ENCODE measurements around the gene GLYATL3.

GLYATL3 gene

DNA sequence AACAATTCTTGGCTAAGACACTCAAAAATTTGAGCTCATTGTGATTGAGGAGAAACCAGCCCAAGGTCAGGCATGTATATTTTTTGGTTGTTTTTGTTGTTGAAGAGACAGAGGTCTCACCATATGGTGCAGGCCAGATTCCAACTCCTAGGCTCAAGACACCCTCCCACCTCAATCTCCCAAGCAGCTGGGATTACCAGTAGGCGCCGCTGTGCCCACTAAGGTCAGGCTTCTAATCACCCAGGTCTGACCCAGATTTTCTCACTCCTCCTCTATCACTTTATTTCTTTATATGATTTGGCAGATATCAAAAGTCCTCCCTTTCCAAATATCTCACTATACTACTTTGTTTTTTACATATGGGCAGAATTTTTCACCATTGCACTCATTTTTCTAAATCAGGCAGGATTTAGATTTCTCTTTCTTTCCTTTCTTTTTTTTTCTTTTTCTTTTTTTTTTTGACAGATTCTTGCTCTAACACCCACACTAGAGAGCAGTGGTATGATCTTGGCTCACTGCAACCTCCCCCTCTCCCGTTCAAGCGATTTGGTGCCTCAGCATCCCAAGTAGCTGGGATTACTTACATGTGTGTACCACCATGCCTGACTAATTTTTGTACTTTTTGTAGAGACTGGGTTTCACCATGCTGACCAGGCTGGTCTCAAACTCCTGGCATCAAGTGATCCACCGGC is 49.0 kb downstream of the GLYATL3 start:
- DNase-seq (ENCODE audit: low read depth): no peak

DNA sequence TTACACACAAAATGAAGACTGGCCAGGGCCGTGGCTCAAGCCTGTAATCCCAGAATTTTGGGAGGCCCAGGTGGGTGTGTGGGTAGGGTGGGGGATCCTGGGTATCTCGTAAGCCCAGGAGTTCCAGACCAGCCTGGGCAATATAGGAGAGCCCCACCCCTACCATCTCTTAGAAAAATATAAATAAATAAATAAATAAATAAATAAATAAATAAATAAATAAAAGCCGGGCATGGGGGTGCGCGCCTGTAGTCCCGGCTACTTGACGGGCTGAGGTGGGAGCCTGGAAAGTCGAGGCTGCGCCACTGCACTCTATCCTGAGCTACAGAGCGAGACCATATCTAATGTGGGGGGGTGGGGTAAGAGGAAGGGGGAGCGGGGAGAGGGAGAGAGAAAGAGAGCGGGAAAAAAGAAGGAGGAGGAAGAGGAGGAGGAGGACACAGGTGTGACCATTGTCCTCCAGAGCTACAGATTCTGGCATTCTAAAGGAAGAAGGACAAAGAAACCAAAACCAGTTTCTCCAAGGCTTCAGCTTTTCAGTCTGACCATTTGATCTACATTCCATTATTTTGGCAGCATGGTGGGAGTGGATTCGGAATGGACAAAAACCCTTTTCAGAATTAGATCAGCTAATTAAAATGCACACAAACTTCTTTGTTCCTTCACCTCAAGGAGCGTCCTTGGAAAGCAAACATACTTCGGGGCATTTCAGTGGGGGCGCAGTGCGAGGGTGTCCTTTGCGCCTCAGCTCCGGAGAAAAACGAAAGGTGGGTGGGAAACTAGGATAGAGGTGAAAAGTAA is 50.2 kb downstream of the GLYATL3 start:
- no peak for DNase-seq (ENCODE audit: low read depth)

DNA sequence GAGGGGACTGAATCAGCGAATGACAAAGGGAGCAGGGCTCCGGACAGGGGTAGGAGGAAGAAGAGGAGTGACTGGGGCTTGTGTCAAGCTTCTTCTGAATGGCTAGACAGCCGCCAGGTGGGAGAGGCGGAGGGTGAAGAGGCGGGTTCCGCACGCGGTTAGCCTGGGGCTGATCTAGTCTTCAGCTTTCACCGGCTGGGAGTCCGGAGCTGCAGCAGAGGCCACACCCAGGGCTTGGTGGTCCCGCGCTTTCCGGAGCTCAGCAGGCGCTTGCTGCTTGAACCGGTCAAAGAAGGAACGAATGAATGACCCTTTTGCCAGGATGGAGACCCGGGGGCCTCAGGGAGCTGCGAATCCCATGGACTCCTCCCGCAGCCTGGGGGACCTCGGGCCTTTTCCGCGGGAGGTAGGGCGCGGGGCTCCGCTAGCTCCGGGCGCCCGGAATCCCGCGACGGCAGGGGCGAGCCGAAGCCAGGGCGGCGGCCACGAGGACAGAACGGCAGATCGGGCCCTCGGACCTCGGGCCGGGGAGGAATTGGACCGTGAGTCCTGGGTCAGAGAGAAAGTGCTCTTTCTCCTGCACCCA is 50.9 kb downstream of the GLYATL3 start, which contains the start of gene C6orf141:
C6orf141 (plus strand) TSS at position 177 of the 586 bp plus-strand sequence; CDS start at position 302, 125 bp downstream.
- no peak for DNase-seq (ENCODE audit: low read depth)

DNA sequence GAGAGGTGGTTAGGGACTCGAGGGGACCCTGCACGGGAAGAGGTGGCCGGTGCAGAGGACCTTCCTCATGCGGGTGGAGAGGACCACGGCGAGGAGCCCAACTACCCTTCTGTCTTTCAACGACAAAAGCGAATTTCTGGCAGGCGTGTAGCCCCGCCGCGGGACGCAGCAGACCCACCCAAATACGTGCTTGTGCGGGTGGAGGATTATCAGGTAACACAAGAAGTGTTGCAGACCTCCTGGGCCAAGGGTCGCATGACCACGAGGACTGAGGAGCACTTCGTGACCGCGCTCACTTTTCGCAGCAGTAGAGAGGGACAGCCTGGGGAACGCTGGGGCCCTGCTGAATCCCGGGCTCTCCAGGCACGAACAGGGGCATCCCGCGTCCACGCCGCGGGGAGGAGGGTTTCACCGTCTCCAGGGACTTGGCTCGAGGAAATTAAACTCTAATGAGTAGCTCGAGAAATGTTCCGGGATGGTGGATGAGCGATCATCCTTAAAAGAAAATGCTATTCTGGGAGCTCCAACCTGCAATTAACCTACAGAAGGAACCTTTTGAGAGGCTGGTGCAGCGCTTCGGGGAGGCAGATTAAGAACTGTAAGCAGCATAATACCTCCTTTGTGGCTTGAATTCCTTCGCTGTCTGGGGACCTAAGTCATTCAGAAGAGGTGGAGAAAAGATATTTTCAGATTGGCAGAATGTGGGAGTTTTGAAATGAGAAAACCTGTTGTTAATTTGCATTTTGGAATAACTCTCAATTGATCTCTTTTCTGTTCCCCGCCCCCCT is 51.5 kb downstream of the GLYATL3 start:
- DNase-seq (ENCODE audit: low read depth): no peak

DNA sequence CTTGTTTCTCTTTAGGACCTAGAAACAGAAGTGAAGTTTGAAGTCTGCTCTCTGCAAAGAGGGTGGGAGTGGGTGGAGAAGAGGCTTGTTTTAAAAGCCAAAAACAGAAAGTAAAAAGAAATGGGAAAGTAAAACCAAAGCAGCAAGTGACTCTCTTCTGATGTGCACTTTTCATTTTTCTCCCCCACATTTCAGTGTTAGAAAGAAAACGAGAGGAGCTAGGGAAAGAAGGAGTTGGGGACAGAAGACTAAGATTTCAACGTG is 52.1 kb downstream of the GLYATL3 start:
- DNase-seq (ENCODE audit: low read depth): no peak

DNA sequence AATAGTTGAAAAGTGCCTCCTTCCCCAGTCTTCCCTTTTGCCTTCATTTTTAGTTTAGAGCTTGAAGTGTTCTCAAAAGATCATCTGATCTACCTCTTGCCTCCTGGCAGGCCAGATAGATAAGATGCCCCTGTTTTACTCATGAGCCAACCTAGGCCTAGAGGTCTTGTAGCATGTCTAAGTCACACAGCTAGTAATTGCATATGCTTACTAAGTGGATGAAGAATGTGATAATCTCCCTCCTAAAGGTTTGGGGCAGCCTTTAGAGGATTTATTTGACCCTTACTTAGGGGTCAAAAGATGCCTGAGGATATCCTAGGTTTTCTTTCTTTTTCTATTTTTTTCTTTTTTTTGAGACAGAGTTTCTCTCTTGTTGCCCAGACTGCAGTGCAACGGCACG is 52.9 kb downstream of the GLYATL3 start:
- no peak for DNase-seq (ENCODE audit: low read depth)

DNA sequence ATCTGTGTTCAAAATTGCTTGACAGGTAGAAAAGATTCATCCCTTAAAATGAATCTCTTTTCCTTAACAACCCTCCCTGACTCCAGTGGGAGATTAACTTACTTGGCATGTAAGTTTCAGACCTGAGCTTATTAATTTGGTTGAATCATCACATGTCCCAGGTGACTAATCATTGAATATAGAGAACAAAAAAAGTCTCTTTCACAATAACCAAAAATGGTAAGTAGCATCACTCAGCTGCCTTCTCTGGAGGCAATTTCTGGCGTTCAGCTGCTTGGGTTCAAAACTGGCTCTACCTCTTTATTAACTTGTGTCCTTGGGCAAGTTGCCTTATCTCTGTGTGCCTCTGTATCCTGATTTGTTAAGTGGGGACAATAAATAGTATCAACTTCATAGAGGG is 53.7 kb downstream of the GLYATL3 start:
- DNase-seq (ENCODE audit: low read depth): no peak

DNA sequence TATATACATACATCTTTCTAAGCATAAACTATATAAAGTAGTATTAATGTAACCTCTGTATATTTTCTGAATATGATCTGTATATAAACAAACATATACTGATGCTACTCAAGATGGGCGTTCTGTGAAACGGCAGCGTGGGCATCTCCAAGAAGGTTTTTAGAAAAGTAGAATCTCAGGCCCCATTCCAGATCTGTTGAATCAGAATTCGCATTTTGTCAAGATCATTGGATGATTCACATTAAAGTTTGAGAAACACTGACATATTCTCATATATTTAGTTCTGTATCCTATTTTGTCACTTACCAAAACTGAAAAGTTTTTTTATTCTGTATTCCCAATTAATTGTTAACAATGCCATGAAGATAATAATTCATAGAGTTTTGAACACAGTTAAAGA is 56.2 kb downstream of the GLYATL3 start:
- no peak for DNase-seq (ENCODE audit: low read depth)

DNA sequence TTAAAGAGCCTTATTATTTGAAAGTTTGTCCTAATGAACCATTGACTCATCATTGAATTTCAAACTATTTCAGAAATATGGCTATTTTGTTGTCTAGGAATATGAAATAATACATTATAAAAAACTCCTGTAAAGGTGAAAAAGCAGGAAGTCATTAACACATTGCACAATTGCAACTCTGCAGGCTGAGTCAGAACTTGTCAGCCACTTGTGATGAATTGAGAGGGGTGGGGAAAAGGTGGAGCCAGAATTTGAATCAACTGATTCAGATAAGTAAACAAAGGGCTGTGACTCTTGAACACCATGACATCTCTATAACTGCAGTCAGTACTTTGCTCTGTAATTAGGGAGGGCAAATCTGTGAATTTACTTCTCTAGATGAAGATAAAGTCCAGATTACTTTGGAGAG is 56.7 kb downstream of the GLYATL3 start:
- DNase-seq (ENCODE audit: low read depth): no peak

DNA sequence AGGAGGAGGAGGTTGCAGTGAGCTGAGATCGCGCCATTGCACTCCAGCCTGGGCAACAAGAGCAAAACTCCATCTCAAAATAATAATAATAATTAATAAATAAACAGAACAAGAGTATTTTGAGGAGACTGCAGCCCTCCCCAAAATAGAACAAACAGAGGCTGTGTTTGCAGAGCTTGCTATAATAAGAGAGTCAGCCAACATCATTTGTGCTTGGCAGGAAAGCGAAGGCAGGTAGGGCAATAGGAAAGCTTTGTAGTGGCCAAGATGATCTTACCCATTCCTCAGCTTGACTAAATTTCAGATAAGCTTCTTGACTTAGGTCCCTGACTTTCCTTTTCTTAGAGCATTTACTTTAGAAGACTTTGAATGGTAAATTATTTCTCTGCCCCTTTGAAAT is 57.5 kb downstream of the GLYATL3 start:
- DNase-seq (ENCODE audit: low read depth): no peak

DNA sequence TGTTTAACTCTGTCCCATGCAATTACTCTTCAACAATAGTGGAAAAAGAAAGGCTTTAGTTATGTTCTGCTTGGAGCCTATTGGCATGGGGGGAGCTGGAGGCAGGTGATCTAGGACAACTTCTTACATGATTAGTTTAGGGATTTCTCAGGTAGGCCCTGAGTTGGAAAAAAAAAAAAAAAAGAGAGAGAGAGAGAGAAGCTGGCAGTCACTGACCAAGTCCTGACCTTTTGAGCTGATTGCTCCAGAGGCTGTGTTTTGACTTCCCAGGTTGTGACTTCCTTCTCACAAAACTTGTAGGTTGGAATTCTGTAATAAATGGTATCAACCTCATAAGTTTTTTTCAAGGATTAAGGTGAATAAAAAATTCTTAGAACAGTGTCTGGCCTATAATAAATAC is 58.5 kb downstream of the GLYATL3 start:
- no peak for DNase-seq (ENCODE audit: low read depth)

DNA sequence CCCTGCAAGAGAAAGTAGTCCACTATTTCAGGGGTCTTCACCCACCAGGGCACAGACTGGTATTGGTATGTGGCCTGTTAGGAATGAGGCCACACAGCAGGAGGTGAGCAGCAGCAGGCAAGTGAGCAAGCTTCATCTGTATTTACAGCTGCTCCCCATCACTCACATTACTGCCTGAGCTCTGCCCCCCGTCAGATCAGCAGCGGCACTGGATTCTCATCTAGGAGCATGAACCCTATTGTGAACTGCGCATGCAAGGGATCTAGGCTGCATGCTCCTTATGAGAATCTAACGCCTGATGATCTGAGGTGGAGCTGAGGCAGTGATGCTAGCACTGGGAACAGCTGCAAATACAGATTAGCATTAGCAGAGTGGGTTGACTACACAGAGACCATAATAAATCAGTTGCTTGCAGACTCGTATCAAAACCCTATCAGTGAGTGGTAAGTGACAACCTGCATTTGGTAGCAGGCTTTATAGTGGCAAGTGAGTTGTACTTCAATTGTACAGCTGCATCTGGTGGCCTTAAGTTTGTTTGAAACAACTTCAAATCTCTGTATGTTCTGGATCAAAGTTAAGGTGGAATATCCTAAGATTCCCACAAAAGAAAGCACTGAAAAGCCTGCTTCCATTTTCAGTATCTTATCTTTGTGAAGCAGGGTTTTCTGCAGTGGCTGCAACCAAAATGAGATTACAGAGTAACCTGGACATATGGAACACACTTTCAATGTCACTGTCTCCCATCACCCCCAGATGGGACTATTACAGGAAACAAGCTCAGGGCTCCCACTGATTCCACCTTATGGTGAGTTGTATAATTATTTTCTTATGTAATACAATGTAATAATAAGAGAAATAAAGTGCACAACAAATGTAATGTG is 63.5 kb downstream of the GLYATL3 start:
- no peak for DNase-seq (ENCODE audit: low read depth)

DNA sequence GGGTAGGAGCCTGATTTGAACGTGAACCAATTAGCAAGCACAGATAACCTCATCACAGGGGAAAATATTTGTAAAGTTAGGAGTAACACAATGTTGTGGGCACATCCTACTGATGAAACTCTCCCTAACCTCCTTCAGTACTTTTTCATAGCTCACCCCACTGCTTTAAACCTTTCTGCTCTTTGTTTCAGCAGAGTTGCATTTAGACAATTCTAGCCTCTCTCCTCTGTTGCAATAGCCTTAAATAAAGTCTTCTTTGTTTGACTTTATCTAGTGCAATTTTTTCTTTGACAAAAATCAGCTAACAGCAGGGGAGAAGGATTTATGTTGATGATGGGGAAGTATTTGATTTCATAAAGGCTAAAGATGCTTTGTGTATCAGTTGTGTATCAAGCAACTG is 64.8 kb downstream of the GLYATL3 start:
- no peak for DNase-seq (ENCODE audit: low read depth)

DNA sequence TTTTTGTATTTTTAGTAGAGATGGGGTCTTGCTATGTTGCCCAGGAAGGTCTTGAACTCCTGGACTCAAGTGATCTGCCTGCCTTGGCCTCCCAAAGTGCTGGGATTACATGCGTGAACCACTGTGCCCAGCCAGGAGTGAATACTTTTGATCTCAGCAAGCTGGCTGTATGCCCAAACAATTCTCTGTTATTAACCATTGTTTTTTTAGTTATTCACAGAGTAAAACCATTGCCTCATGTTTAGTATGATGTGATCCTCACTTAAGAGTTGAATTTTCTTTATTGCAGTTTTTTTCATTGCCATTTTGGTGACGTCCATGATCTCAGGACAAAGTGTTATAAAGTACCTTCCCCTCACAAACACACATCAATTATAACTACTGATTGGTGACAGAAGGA is 65.5 kb downstream of the GLYATL3 start:
- no peak for DNase-seq (ENCODE audit: low read depth)

DNA sequence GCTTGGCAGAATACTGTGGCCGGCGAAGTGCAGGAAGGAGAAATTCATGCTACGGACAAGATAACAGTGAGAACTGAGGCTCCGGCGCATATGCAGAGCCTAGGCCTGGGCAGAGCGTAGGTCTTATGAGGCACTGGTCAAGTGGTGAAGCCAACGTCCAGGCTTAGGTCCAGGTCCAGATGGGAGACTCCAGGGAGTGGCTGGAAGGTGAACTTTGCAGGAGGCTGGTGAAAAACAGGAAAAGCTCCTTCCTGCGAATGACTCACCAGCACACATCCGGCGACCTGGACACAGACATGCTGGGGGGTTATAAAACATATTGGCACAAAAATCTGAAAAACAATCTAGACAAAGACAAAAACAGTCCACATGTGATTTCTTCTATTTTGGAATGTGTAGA is 66.1 kb downstream of the GLYATL3 start:
- no peak for DNase-seq (ENCODE audit: low read depth)

DNA sequence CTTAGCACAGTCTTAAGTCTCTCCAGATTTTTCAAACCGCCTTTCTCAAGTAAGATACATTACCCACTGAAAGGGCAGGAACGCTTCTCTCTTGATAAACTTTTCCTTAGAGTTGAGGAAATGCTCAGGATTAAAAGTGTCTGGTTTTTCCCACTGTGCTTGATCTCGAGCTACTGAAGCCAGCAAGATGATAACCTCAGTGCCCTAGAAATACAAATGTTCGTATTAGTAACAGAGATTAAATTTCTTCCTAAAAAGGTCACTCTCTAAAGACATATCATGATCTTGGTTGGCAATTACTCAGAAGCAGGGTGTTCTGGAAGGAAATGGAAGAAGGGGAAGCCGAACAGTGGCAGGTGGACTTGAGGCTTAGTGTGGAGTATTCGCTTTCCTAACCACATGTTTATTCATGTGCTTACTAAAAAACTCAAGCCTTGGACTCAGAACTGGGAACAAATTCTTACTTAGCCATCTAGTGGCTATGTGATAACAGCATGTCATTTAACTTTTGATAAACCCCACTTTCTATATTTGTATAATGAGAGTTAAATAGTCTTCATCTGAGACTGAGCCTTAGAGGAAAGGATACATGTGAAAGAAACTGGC is 70.9 kb downstream of the GLYATL3 start:
- no peak for DNase-seq (ENCODE audit: low read depth)

DNA sequence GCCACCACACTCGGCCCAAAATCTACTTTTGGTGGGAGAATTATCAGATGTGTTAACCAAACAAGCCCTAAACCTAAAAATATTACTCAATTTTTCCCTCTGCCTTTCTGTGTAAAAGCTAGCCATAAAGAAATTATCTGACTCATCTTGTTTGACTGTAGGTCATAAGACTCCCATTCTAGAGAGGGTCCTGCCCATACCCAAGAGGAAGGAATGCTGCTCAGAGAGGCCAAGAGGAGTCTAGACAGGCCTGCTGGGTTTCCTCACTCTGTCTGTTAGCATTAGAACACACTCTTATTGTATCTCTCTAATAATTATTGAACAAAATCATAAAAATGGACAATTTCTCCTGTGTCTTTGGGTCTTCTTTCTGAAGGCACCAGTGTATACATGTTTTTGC is 76.9 kb downstream of the GLYATL3 start:
- no peak for DNase-seq (ENCODE audit: low read depth)

Measured in stimulated activated CD8-positive, alpha-beta memory T cell treated with anti-CD3 and anti-CD28 coated beads, Interleukin-12 subunit alpha, Interleukin-12 subunit beta, amount 100 ng/mL, for 4 hours (primary cell).